HepG2 (cell line): ENCODE measurements around the gene DACT2. TPM values are rescaled to one million over a fixed set of nuclear protein-coding genes. Genes with fewer than 3 reads are reported as not detected.

ENCODE experiments used
- ELF4 ChIP-seq: sonication (generic); formaldehyde crosslinking; IDR thresholded peaks from 2 replicates; pipeline ENCODE4 v1.5.0; 2020; ENCODE audit warnings: missing genetic modification reagents, mild to moderate bottlenecking, moderate library complexity, borderline replicate concordance
- ESRRA ChIP-seq: sonication (generic); formaldehyde crosslinking; IDR thresholded peaks from 2 replicates; pipeline ENCODE4 v1.5.1; 2020; ENCODE audit warnings: mild to moderate bottlenecking, low read depth, missing genetic modification reagents
- HOXA3 ChIP-seq: sonication (generic); formaldehyde crosslinking; IDR thresholded peaks from 2 replicates; pipeline ENCODE4 v1.5.0; 2020; ENCODE audit warnings: missing genetic modification reagents
- MTF1 ChIP-seq: sonication (generic); formaldehyde crosslinking; IDR thresholded peaks from 2 replicates; pipeline ENCODE4 v1.5.0; 2020; ENCODE audit warnings: missing genetic modification reagents
- MXD3 ChIP-seq: IDR thresholded peaks from 2 replicates; pipeline ENCODE4 v1.6.1; 2016; ENCODE audit warnings: mild to moderate bottlenecking, missing biosample characterization, missing genetic modification reagents
- MYPOP ChIP-seq: sonication (generic); formaldehyde crosslinking; IDR thresholded peaks from 2 replicates; pipeline ENCODE4 v1.8.1; 2023; ENCODE audit warnings: mild to moderate bottlenecking, moderate library complexity, missing genetic modification reagents
- NONO ChIP-seq, 2 experiments: fragments of 450-650 bp in 1 of 2; sonication (generic) in 1 of 2; formaldehyde crosslinking in 1 of 2; IDR thresholded peaks in 1 of 2; conservative IDR thresholded peaks in 1 of 2; 2 replicates each; pipeline versions ENCODE4 v1.6.1 to v1.8.0; 2017 to 2022; ENCODE audit warnings: mild to moderate bottlenecking in 1 of 2, missing genetic modification reagents in 1 of 2, moderate library complexity in 1 of 2
- ZBED4 ChIP-seq: sonication (generic); formaldehyde crosslinking; IDR thresholded peaks from 2 replicates; pipeline ENCODE4 v1.4.0; 2020; ENCODE audit warnings: missing genetic modification reagents, borderline replicate concordance
- ZFP1 ChIP-seq: IDR thresholded peaks from 2 replicates; pipeline ENCODE4 v1.6.1; 2016
- ZKSCAN1 ChIP-seq: fragments of 150-350 bp; IDR thresholded peaks from 2 replicates; pipeline ENCODE4 v1.6.1; 2014; ENCODE audit warnings: low read length
- ZNF234 ChIP-seq: sonication (generic); formaldehyde crosslinking; conservative IDR thresholded peaks from 2 replicates; pipeline ENCODE4 v1.5.1; 2020; ENCODE audit warnings: mild to moderate bottlenecking, missing genetic modification reagents
- ZNF7 ChIP-seq: IDR thresholded peaks from 2 replicates; pipeline ENCODE4 v1.6.1; 2016; ENCODE audit warnings: missing biosample characterization, missing genetic modification reagents
- polyA plus RNA-seq, 8 experiments: library from polyadenylated mRNA; depleted of rRNA in 3 of 8; stranded (reverse) in 7 of 8; unstranded in 1 of 8; fragments of >200 nt; fragmentation: Illumina TruSeq in 4 of 8; extraction: Trizol in 4 of 8; gene quantifications; 2 replicates each; pipeline versions ENCODE4 v1.2.1 to v1.2.3, GENCODE V29; 2011 to 2016; ENCODE audit warnings: low read depth in 4 of 8, missing spikeins in 1 of 8, mixed read lengths in 1 of 8; ENCODE audit not compliant: insufficient read depth in 1 of 8
- total RNA-seq, 5 experiments: library from RNA; depleted of rRNA; stranded (reverse); fragments of >200 nt; fragmentation: Illumina TruSeq; extraction: Trizol; gene quantifications; 2 replicates each; pipeline ENCODE4 v1.2.3, GENCODE V29; 2016; ENCODE audit warnings: low read depth in 1 of 5

DACT2 gene
- total and polyA plus RNA-seq, 2 of the 13 experiments (the other 11 are each of a cell fraction or from before 2014, with no cell fraction given): 0.15 TPM; not detected in 1

- TF ChIP-seq ZBED4 (no peak), MXD3 (CRISPR knock-in tag) (no peak), ZFP1 (CRISPR knock-in tag) (no peak), ESRRA (CRISPR knock-in tag) (no peak), ZNF7 (CRISPR knock-in tag) (no peak), MTF1 (no peak), HOXA3 (peak; percentile 36), MYPOP (CRISPR knock-in tag) (no peak), ELF4 (CRISPR knock-in tag) (no peak), ZKSCAN1 (no peak), NONO (IDR thresholded peaks at IDR 0.05) (no peak), NONO (CRISPR knock-in tag; conservative IDR thresholded peaks at IDR 0.05) (no peak), ZNF234 (CRISPR knock-in tag) (no peak)
These were observed 13.5 kb upstream of the DACT2 start (continued) for GRCh38 chr6:168333039-168333438.
